ENCODE measurements around the gene GALNT18. TPM values are rescaled to one million over a fixed set of nuclear protein-coding genes. Genes with fewer than 3 reads are reported as not detected.

The GALNT18 gene
- total and polyA plus RNA-seq, 2 donors (not counting 3 experiments of a cell fraction or from before 2014, with no cell fraction given) = 0.17 to 0.18 TPM

- Histone ChIP-seq H3K4me1 (ENCODE audit: control insufficient read depth, extremely low read depth, insufficient read depth, low read length) (no peaks in the 10 kb centered on the region), H3K9ac (replicated peaks; ENCODE audit: extremely low read depth, insufficient read depth, low read length) (no peak overlapping the region), H3K4me2 (ENCODE audit: insufficient read depth, low read length) (no peak overlapping the region), H2AFZ (ENCODE audit: low read depth, low read length) (no peak overlapping the region), H3K27ac (ENCODE audit: insufficient read depth, low read depth, low read length) (no peak overlapping the region), H4K20me1 (replicated peaks; ENCODE audit: control insufficient read depth, extremely low read depth, insufficient read depth, low read length) (no peaks in the 10 kb centered on the region), H3K9me3 (replicated peaks; ENCODE audit: control insufficient read depth, insufficient read depth, low read length) (no peaks in the 10 kb centered on the region), H3K4me3 (replicated peaks in 1 of 3; ENCODE audit: insufficient read depth in 1 of 3, low read depth in 1 of 3, low read length in 3 of 3) (no peak overlapping the region), H3K36me3 (ENCODE audit: control insufficient read depth in 2 of 2, extremely low read depth in 1 of 2, insufficient read depth in 2 of 2, low read length in 2 of 2) (no peaks in the 10 kb centered on the region), H3K27me3 (ENCODE audit: control insufficient read depth in 2 of 2, insufficient read depth in 2 of 2, low read length in 2 of 2) (no peaks in the 10 kb centered on the region), H3K79me2 (ENCODE audit: control insufficient read depth, insufficient read depth, low read length) (no peaks in the 10 kb centered on the region), H3K9me1 (replicated peaks; ENCODE audit: control insufficient read depth, extremely low read depth, insufficient read depth, low read length) (no peaks in the 10 kb centered on the region)
- FAIRE-seq (no peak), DNase-seq (ENCODE audit: low read depth, low spot score) (no peak)
- BruUV-seq (replicated peaks) = no TSS peak
- intact Hi-C loops (cut with micrococcal nuclease) = no loop called here
- TF ChIP-seq GATA2 (IDR thresholded peaks at IDR 0.05; ENCODE audit: insufficient read depth, insufficient read length, low read depth, low read length) (no peak), POLR2AphosphoS5 (IDR thresholded peaks at IDR 0.05; ENCODE audit: insufficient read depth, low read depth, low read length) (no peak), POLR2A (IDR thresholded peaks at IDR 0.05; ENCODE audit: low read depth, low read length) (no peak), MYC (IDR thresholded peaks at IDR 0.05; ENCODE audit: low read depth, low read length) (no peak), EZH2 (IDR thresholded peaks at IDR 0.05; ENCODE audit: borderline replicate concordance, low read depth, low read length, severe bottlenecking) (no peak)
- dilution Hi-C loops (cut with MboI; ENCODE audit: extremely low pct_ligation_motif_present, low sequenced_read_pairs) = no loop called here
- POLR2A ChIA-PET = no interaction called here
- CTCF ChIA-PET = interaction anchor here (1.2 kb wide), 1 partner anchor 286 kb away, joined by 3 read pairs; no protein-coding TSS in a partner anchor
Measured at GRCh38 chr11:11313902-11314692, 307.7 kb downstream of the GALNT18 start.

- intact Hi-C loops (cut with micrococcal nuclease) (no loop called here), dilution Hi-C loops (cut with MboI; ENCODE audit: extremely low pct_ligation_motif_present, low sequenced_read_pairs) (no loop called here)
- Histone ChIP-seq H2AFZ (ENCODE audit: low read depth, low read length) (no peak overlapping the region), H3K27me3 (ENCODE audit: control insufficient read depth in 2 of 2, insufficient read depth in 2 of 2, low read length in 2 of 2) (no peaks in the 10 kb centered on the region), H3K4me2 (ENCODE audit: insufficient read depth, low read length) (no peak overlapping the region), H3K79me2 (ENCODE audit: control insufficient read depth, insufficient read depth, low read length) (no peaks in the 10 kb centered on the region), H3K9me3 (replicated peaks; ENCODE audit: control insufficient read depth, insufficient read depth, low read length) (no peaks in the 10 kb centered on the region), H4K20me1 (replicated peaks; ENCODE audit: control insufficient read depth, extremely low read depth, insufficient read depth, low read length) (no peaks in the 10 kb centered on the region), H3K27ac (ENCODE audit: insufficient read depth, low read depth, low read length) (no peak overlapping the region), H3K36me3 (ENCODE audit: control insufficient read depth in 2 of 2, extremely low read depth in 1 of 2, insufficient read depth in 2 of 2, low read length in 2 of 2) (no peaks in the 10 kb centered on the region), H3K9ac (replicated peaks; ENCODE audit: extremely low read depth, insufficient read depth, low read length) (no peak overlapping the region), H3K4me1 (ENCODE audit: control insufficient read depth, extremely low read depth, insufficient read depth, low read length) (no peaks in the 10 kb centered on the region), H3K4me3 (replicated peaks in 1 of 3; ENCODE audit: insufficient read depth in 1 of 3, low read depth in 1 of 3, low read length in 3 of 3) (no peak overlapping the region), H3K9me1 (replicated peaks; ENCODE audit: control insufficient read depth, extremely low read depth, insufficient read depth, low read length) (no peaks in the 10 kb centered on the region)
- no peak for DNase-seq (ENCODE audit: low read depth, low spot score)
- TF ChIP-seq GATA2 (IDR thresholded peaks at IDR 0.05; ENCODE audit: insufficient read depth, insufficient read length, low read depth, low read length) = no peak
- TF ChIP-seq JUN (IDR thresholded peaks at IDR 0.05; ENCODE audit: borderline replicate concordance, insufficient read depth, insufficient read length, low read depth) = no peak
- no peak for TF ChIP-seq POLR2AphosphoS5 (IDR thresholded peaks at IDR 0.05; ENCODE audit: insufficient read depth, low read depth, low read length)
- no peak for TF ChIP-seq EZH2 (IDR thresholded peaks at IDR 0.05; ENCODE audit: borderline replicate concordance, low read depth, low read length, severe bottlenecking)
- no peak for TF ChIP-seq POLR2A (IDR thresholded peaks at IDR 0.05; ENCODE audit: low read depth, low read length)
- TF ChIP-seq FOS (IDR thresholded peaks at IDR 0.05; ENCODE audit: borderline replicate concordance, insufficient read depth, low read length) = no peak
- ChIA-PET CTCF (interaction anchor here (1.2 kb wide), 1 partner anchor 286 kb away, joined by 3 read pairs; no protein-coding TSS in a partner anchor), POLR2A (no interaction called here)
- no peak for FAIRE-seq
- no TSS peak for BruUV-seq (replicated peaks)
Measured at GRCh38 chr11:11313426-11313825, 308.4 kb downstream of the GALNT18 start.

Measured in endothelial cell of umbilical vein (primary cell).